Activated naive CD4-positive, alpha-beta T cell treated with anti-CD3 and anti-CD28 coated beads for 36 hours (primary cell): ENCODE measurements around the gene OTUB1. TPM values are rescaled to one million over a fixed set of nuclear protein-coding genes. Genes with fewer than 3 reads are reported as not detected.

ENCODE experiments used
- CTCF ChIA-PET: fragments of 350-600 bp; sonication (Branson Sonifier 250); formaldehyde crosslinking; loops from one replicate; lab custom pipeline; 2021; ENCODE audit warnings: antibody characterized with exemption; lab: Charles Lee
- DNase-seq: peaks from one replicate; pipeline ENCODE4 v3.0.0-alpha.2; 2020
- H3K27ac Mint-ChIP-seq: one replicate; pipeline ENCODE4 v1.8.0; 2021; ENCODE audit warnings: mild to moderate bottlenecking, mixed read lengths
- H3K27me3 Mint-ChIP-seq: one replicate; pipeline ENCODE4 v1.8.0; 2021; ENCODE audit warnings: low read depth, mixed read lengths
- H3K36me3 Mint-ChIP-seq: one replicate; pipeline ENCODE4 v1.8.0; 2021; ENCODE audit warnings: low read depth, mixed read lengths
- H3K4me1 Mint-ChIP-seq: one replicate; pipeline ENCODE4 v1.8.0; 2021; ENCODE audit warnings: low read depth, mixed read lengths
- H3K4me3 Mint-ChIP-seq: one replicate; pipeline ENCODE4 v1.8.0; 2021; ENCODE audit warnings: mild to moderate bottlenecking, moderate library complexity, mixed read lengths
- H3K9me3 Mint-ChIP-seq: one replicate; pipeline ENCODE4 v1.8.0; 2021; ENCODE audit warnings: mixed read lengths
- intact Hi-C: fragments of 100-400 bp; cut with micrococcal nuclease; formaldehyde crosslinking; loops from one replicate; pipeline ENCODE4 v1.15.1; 2023
- total RNA-seq, 2 experiments: library from RNA; stranded (reverse); gene quantifications; one replicate each; pipeline ENCODE4 v1.2.3, GENCODE V29; 2021

Gene OTUB1
- total RNA-seq, 2 experiments from 2014 or later = 61.9 to 63.0 TPM

DNA sequence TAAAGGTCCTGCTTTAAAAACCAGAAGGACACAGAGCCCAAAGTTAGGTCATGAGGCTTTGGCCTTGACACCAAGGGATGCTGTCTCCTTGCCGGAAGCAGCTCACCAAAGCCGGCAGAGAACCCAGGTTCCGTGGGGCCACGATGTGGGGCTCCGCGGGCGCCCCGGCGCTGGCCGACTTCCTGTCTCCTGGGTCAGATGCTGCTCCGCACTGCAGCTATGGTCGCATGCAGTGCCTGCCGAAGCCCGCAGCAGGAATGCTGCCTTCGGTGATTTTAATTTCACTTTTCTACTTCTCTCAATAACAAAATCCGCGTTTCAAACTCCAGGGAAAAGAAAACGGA is 454 bp upstream of the OTUB1 start:
- peak; percentile 76 for DNase-seq

DNA sequence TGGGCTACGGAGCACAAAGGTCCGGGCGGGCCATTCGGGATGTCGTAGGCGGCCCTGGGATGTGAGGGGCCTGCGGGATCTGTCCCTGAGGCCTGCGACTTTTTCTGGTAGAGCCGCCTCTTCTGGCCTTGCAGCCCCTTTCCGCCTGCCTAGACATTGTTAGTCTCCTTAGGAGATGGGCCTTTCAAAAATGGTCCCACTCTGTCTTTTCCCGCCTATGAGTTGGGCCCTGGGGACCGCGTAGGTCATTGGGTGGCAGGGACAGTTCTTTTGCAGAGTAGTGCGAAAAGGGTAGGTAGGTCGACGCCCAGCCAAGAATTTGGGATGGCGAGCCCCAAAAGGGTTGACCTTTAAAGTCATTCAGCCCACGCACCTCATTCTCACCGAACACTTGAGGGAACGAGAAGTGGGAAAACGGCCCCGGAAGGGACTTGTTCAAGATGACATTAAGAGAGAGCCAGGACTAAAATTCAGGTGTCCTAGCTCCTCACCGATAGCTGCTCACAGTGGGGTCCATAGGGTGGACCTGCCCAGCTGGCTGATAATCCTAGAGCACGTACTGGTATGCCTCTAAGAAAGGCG is 785 bp downstream of the OTUB1 start:
- peak overlapping the region; percentile 68 for H3K4me3 Mint-ChIP-seq
- H3K27me3 Mint-ChIP-seq = no peaks in the 10 kb centered on the region
- DNase-seq = no peak
- peaks cover 29% of the 10 kb centered on the region for H3K4me1 Mint-ChIP-seq
- no peaks in the 10 kb centered on the region for H3K9me3 Mint-ChIP-seq
- H3K27ac Mint-ChIP-seq = no peak overlapping the region
- intact Hi-C loops = loop anchor here (1.0 to 5.0 kb wide), 2 partner anchors 13 to 70 kb away; partner anchors contain the start of genes COX8A and RCOR2
- H3K36me3 Mint-ChIP-seq = peaks cover 23% of the 10 kb centered on the region
- CTCF ChIA-PET = interaction anchor here (1.0 to 2.0 kb wide), 2 partner anchors 13 to 149 kb away, joined by 4 to 11 read pairs; no protein-coding TSS in a partner anchor

More for the DNA sequence above, 454 bp upstream of the OTUB1 start:
- intact Hi-C loops = loop anchor here (1.0 to 5.0 kb wide), 2 partner anchors 11 to 68 kb away; partner anchors contain the start of genes COX8A and RCOR2
- Mint-ChIP-seq H3K27me3 (no peaks in the 10 kb centered on the region), H3K4me3 (peak overlapping the region; percentile 94), H3K9me3 (no peaks in the 10 kb centered on the region), H3K27ac (peak overlapping the region; percentile 93), H3K36me3 (peaks cover 17% of the 10 kb centered on the region), H3K4me1 (peaks cover 33% of the 10 kb centered on the region)
- CTCF ChIA-PET = interaction anchor here (0.7 kb wide), 2 partner anchors 15 to 149 kb away, joined by 3 read pairs; no protein-coding TSS in a partner anchor

DNA sequence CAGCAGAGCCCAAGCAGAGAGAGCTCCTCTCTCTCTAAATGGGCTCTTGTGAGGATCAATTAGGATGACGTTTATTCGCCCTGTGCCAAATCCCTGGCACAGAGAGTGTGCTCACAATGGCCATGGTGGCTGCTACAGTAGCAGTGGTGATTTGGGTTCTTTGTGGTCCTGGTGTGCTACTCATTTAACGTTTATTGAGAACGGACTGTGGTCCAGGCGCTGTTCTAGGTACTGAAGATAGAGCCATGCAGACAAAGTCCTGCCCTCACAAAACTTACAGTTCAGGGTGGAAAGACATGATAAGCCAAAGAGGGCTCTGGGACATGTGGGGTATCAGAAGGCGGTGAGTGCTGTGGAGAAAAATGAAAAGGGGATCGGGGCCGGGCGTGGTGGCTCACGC is 5.3 kb downstream of the OTUB1 start:
- no peak for DNase-seq
- intact Hi-C loops = no loop called here
- Mint-ChIP-seq H3K4me3 (no peak overlapping the region), H3K9me3 (no peaks in the 10 kb centered on the region), H3K36me3 (peaks cover 33% of the 10 kb centered on the region), H3K4me1 (peaks cover 22% of the 10 kb centered on the region), H3K27ac (no peak overlapping the region), H3K27me3 (no peaks in the 10 kb centered on the region)
- CTCF ChIA-PET = interaction anchor here (1.7 kb wide), 1 partner anchor 9 kb away, joined by 10 read pairs; no protein-coding TSS in a partner anchor

DNA sequence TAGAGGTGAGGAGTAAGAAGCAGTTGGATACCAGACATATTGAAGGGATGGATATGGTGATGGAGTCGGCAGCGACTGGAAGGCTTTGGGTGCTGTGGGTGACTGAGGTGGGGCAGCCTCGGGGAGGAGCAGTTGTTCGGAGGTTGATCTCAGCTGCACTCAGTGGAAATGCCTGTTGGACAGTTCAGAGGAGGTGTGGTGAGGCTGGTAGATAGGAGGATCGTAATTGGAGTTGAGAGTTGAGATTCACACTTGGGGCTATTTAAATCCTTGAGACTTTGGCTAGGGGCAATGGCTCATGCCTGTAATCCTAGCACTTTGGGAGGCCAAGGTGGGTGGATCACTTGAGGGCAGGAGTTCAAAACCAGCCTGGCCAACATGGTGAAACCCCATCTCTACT is 6.9 kb downstream of the OTUB1 start:
- CTCF ChIA-PET = no interaction called here
- Mint-ChIP-seq H3K27ac (no peak overlapping the region), H3K27me3 (no peaks in the 10 kb centered on the region), H3K4me3 (no peak overlapping the region), H3K36me3 (peaks cover 40% of the 10 kb centered on the region), H3K4me1 (peaks cover 12% of the 10 kb centered on the region), H3K9me3 (no peaks in the 10 kb centered on the region)
- intact Hi-C loops = no loop called here
- DNase-seq = no peak

DNA sequence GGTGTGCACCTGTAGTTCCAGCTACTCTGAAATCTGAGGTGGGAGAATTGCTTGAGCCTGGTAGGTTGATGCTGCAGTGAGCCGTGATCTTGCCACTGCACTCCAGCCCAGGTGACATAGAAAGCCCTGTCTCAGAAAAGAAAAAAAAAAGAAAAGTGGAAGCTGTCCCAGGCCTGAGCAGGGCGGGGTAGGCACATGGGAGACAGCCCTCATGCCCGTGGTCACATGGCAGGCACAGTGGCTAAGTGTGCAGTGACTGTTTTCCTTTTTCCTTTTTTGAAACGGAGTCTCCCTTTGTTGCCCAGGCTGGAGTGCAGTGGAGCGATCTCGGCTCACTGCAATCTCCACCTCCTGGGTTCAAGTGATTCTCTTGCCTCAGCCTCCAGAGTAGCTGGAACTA is 7.8 kb downstream of the OTUB1 start:
- H3K4me3 Mint-ChIP-seq = no peak overlapping the region
- H3K36me3 Mint-ChIP-seq = peaks cover 35% of the 10 kb centered on the region
- H3K4me1 Mint-ChIP-seq = peaks cover 7% of the 10 kb centered on the region
- intact Hi-C loops = no loop called here
- no peaks in the 10 kb centered on the region for H3K9me3 Mint-ChIP-seq
- no peaks in the 10 kb centered on the region for H3K27me3 Mint-ChIP-seq
- CTCF ChIA-PET = interaction anchor here (1.2 kb wide), 1 partner anchor 25 kb away, joined by 4 read pairs; no protein-coding TSS in a partner anchor
- no peak for DNase-seq
- no peak overlapping the region for H3K27ac Mint-ChIP-seq

DNA sequence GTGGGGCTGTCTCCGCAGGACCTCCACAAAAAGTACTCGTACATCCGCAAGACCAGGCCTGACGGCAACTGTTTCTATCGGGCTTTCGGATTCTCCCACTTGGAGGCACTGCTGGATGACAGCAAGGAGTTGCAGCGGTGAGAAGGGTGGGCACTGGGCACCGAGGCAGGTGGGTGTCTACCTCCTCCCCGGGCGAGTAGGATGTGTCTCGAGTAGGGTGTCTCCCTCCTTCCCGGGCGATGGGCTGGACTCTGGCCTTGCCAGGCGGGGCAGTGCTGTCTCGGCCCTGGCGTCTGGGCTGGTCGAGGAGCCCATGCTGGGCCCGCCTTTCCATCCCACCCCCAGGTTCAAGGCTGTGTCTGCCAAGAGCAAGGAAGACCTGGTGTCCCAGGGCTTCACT is 10.3 kb downstream of the OTUB1 start:
- no peak for DNase-seq
- H3K9me3 Mint-ChIP-seq = no peaks in the 10 kb centered on the region
- CTCF ChIA-PET = no interaction called here
- intact Hi-C loops = no loop called here
- H3K27ac Mint-ChIP-seq = no peak overlapping the region
- H3K4me3 Mint-ChIP-seq = no peak overlapping the region
- peaks cover 3% of the 10 kb centered on the region for H3K27me3 Mint-ChIP-seq
- peaks cover 10% of the 10 kb centered on the region for H3K4me1 Mint-ChIP-seq
- H3K36me3 Mint-ChIP-seq = peaks cover 23% of the 10 kb centered on the region

DNA sequence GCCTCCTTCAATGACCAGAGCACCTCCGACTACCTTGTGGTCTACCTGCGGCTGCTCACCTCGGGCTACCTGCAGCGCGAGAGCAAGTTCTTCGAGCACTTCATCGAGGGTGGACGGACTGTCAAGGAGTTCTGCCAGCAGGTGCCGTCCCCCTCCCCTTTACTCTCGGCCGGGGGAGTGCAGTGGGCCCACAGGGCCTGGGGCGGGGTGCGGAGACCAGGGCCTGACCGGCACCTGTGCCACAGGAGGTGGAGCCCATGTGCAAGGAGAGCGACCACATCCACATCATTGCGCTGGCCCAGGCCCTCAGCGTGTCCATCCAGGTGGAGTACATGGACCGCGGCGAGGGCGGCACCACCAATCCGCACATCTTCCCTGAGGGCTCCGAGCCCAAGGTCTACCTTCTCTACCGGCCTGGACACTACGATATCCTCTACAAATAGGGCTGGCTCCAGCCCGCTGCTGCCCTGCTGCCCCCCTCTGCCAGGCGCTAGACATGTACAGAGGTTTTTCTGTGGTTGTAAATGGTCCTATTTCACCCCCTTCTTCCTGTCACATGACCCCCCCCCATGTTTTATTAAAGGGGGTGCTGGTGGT is 11.0 kb downstream of the OTUB1 start:
- CTCF ChIA-PET = no interaction called here
- Mint-ChIP-seq H3K9me3 (no peaks in the 10 kb centered on the region), H3K27ac (no peak overlapping the region), H3K27me3 (peaks cover 3% of the 10 kb centered on the region), H3K4me1 (peaks cover 8% of the 10 kb centered on the region), H3K4me3 (no peak overlapping the region), H3K36me3 (peaks cover 19% of the 10 kb centered on the region)
- intact Hi-C loops = no loop called here
- DNase-seq = no peak

DNA sequence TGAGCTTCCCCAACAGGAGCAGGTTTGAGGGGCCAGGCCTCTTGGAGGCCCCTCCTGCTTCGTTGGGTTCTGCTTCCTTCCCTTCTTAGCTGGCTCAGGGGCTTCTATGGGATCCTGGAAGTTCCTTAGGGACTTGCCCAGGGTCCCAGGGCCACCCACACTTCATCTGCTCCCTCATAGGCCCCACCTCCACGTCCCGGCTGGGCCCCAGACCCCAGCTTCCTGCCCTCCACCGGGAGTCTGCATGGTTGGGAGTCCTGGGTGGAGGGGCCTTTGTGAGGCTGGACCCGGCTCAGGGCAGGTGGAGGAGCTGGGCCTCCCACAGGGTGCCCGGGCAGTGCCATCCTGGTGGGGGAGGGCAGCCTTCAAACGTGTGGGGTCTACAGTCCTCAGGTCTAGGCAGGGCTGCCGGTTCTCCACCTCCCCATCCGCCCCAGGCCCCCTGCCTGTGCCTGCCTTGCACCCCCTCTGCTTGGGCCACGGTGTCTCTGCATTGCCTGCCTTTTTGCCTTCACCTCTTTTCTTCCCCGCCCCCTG is 11.6 kb downstream of the OTUB1 start:
- H3K36me3 Mint-ChIP-seq = peaks cover 19% of the 10 kb centered on the region
- no peak for DNase-seq
- H3K9me3 Mint-ChIP-seq = no peaks in the 10 kb centered on the region
- intact Hi-C loops = no loop called here
- CTCF ChIA-PET = no interaction called here
- no peak overlapping the region for H3K4me3 Mint-ChIP-seq
- H3K27ac Mint-ChIP-seq = no peak overlapping the region
- peaks cover 3% of the 10 kb centered on the region for H3K27me3 Mint-ChIP-seq
- peaks cover 8% of the 10 kb centered on the region for H3K4me1 Mint-ChIP-seq

DNA sequence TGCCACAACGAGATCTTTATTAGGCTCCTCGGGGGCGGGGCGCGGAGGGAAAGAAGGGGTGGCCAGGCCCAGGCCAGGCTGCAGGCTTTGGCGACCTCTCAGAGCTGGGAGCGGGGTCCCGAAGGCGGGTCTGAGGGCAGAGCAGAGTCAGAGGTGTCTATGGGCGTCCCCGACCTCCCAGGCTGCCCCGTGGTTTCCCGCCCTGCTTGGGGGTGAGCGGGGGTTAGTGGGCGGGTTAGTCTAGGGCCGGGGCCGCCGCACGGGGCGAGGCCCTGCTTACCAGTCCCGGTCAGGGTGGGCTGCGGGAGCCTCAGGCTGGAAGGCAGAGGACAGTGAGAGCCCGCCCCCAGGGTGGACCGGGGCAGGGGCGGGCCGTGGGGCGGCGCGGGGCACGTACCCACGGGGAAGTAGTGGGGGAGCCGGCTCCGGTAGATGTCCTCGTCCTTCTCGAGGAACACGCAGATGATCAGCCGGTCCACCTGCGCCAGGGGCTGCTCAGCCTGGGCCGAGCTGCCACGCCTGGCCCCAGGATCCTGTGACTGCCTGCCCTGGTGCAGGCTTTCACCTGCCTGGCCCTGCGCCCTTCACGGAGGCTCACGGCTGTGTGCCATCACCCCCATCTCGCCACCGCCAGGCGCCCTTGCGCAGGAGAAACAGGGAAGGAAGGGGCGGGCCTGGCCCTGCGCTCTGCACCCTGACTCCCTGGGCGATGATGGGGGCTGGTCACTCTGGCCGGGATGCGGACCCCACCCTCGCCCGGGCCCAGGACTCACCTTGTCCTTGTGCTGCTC is 12.5 kb downstream of the OTUB1 start:
- no peak for DNase-seq
- Mint-ChIP-seq H3K4me1 (peaks cover 6% of the 10 kb centered on the region), H3K4me3 (no peak overlapping the region), H3K27ac (no peak overlapping the region), H3K27me3 (peaks cover 3% of the 10 kb centered on the region), H3K9me3 (no peaks in the 10 kb centered on the region), H3K36me3 (peaks cover 17% of the 10 kb centered on the region)
- intact Hi-C loops = no loop called here
- CTCF ChIA-PET = interaction anchor here (2.2 to 5.4 kb wide), 3 partner anchors 8 to 151 kb away, joined by 10 to 96 read pairs (median 11); no protein-coding TSS in a partner anchor

DNA sequence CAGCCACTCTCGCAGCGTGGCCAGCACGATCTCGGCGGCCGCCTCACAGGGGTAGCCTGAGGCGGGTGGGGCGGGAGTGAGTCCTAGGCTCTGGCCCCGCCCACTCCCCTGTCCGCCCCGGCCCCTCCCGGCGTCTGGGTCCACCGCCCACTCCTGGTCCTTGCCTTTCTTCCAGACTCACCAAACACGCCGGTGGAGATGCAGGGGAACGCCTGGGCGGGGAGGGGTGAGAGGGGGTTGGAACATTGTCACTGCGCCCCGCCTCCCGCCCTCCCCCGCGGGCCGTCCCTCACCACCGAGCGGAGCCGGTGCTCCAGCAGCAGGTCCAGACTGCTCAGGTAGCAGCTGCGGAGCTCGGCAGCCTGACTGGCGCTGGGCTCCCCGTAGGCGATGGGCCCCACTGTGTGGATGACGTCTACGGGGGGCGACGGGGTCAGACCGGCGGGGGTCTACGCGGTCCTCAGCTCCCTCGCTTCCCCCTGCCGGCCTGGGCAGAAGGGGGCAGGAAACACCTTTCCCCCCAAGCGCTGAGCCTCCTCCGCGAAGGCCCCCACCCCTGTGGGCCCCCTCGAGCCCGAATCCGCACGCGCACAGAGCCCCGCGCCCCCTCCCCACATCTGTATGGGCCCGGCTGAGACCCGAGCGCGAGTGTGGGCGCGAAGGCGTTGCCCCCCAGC is 13.2 kb downstream of the OTUB1 start:
- peak; percentile 57 for DNase-seq
- Mint-ChIP-seq H3K27ac (no peak overlapping the region), H3K4me3 (no peak overlapping the region), H3K9me3 (no peaks in the 10 kb centered on the region), H3K27me3 (peaks cover 3% of the 10 kb centered on the region), H3K36me3 (peaks cover 14% of the 10 kb centered on the region), H3K4me1 (peaks cover 5% of the 10 kb centered on the region)
- CTCF ChIA-PET = interaction anchor here (1.3 to 5.4 kb wide), 6 partner anchors 9 to 163 kb away, joined by 3 to 96 read pairs (median 10); no protein-coding TSS in a partner anchor
- intact Hi-C loops = loop anchor here (1.0 to 2.0 kb wide), 3 partner anchors 149 to 301 kb away; partner anchors contain the start of gene CATSPERZ

DNA sequence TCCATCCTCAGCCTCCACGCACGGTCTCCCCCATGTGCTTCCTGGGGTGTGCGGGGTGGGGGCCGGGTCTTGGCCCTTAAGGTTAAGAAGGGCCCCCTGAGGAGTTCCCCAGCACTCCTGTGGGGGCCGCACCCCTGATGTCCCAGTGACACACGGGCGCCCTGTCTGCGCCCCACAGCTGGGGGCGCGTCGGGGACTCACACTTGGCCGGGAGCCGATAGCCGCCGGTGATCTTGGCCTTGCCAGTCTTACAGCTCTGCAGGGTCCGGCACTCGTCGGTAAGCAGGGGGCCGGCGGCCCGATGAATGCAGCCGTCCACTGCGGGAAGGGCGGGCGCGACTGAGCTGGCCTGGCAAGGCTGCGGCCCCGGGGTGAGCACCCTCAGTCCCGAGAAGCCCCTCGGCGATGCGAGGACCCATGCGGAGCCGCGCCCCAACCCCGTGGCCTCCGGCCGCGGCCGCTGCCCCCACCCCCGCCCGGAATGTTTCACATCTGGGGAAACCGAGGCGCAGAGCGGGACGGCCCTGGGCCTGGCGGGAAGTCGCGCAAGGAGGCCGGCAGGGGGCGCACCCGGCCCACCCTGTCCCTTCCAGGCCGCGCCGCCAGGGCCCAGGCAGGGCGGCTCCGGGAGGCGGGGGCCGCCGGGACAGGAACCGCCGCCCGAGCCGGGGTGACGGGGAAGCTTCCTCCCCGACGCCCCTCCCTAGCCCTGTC is 13.9 kb downstream of the OTUB1 start:
- H3K4me3 Mint-ChIP-seq = no peak overlapping the region
- DNase-seq = peak; percentile 72
- intact Hi-C loops = loop anchor here (1.0 to 2.0 kb wide), 3 partner anchors 148 to 301 kb away; partner anchors contain the start of gene CATSPERZ
- no peaks in the 10 kb centered on the region for H3K9me3 Mint-ChIP-seq
- H3K27ac Mint-ChIP-seq = no peak overlapping the region
- CTCF ChIA-PET = interaction anchor here (0.7 to 5.4 kb wide), 15 partner anchors 9 to 233 kb away, joined by 3 to 96 read pairs (median 5); no protein-coding TSS in a partner anchor
- peaks cover 7% of the 10 kb centered on the region for H3K36me3 Mint-ChIP-seq
- H3K27me3 Mint-ChIP-seq = peaks cover 6% of the 10 kb centered on the region
- peaks cover 5% of the 10 kb centered on the region for H3K4me1 Mint-ChIP-seq
